DMS79 (cell line): Measurements from ENCODE around the gene CCL19.
A peak's percentile ranks its signal among the peaks of the same experiment; 100 is the strongest.
"Not testable (repeated sequence)": the region's sequence is repeated elsewhere in the genome, so short reads cannot be mapped to it uniquely, and the experiment has no call there.

ENCODE experiments used
- DNase-seq: peaks from one replicate; lab custom pipeline; 2025; lab: John Stamatoyannopoulos, UW

Gene CCL19

DNA sequence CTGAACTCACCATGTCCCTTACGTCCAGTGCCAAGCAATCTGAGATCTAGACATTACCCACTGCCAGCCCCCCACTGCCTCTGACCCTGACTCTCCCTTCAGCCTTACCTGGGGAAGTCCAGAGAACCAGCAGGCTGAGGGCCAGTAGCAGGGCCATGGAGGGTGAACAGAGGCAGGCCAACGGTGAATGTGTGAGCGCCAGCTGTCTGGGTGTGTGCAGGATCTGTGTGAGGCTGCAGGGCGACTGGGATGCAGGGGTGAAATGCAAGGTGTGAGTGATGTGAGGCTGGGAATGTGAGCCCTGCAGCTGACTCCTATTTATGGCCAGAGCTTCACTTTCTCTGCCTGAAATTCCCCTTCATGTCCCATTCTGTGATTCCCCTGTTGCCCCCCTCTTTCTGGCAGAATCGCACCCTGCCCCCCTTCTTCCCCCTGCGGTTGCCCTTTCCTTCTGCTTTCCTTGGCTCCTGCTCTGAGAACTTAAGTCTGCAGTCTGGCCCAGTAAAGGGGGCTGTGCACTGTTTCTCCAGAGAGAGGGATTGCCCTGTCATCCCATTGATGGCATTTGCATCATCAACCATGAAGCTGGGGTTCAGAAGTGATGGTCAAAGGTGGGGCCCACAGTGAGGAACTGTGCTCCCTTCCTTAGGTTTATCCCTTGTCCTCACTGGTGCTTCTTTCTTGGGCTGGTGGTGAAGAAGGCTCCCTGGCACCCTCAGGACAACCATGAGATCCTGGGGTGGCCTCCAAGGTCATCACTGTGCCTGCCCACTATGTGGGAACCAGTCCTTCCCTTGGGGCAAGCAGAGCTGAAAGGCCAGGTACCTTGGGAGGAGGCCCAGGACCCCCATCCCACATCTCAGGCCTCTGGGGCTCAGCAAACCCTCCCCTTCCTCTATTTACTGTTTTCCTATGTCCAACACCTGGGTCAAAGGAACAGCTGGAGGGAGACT lies at the start of gene CCL19:
CCL19 (minus strand) TSS at position 294 of the 953 bp plus-strand sequence; CDS start at position 157, 137 bp downstream.
- DNase-seq, result no peak

DNA sequence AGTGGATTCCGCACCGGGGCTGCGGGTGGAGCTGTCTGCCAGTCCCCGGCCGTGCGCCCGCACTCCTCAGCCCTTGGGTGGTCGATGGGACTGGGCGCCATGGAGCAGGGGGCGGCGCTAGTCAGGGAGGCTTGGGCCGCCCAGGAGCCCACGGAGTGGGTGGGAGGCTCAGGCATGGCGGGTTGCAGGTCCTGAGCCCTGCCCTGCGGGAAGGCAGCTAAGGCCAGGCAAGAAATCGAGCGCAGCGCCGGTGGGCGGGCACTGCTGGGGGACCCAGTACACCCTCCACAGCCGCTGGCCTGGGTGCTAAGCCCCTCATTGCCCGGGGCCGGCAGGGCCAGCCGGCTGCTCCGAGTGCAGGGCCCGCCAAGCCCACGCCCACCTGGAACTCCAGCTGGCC lies 49.1 kb upstream of the CCL19 start:
- DNase-seq, result not testable (repeated sequence)

DNA sequence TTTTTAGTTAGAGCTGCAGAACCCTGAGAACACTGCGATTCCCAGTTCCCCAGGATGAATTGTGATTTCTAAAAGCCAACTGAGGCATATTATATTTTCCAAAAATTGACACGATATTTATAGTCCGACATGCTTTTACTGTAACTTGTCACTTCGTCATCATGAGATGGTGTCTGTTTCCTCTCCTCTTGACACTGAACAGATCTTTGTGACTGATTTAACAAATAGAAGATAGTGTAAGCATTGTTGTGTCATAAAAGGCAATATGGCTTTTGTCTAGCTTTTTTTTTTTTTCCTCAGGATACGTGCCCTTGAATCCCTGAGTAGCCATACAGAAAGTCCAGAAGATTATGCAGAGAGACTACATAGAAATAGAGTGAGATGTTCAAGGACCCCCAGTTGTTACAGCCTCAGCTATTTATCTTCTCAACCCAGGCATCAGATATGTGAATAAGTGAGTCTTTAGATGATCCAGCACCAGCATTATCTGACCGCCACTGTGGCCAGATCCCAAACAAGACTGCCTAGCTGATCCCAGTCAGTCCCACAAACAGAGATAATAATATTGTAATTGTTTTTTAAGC lies 46.7 kb upstream of the CCL19 start:
- no peak for DNase-seq

DNA sequence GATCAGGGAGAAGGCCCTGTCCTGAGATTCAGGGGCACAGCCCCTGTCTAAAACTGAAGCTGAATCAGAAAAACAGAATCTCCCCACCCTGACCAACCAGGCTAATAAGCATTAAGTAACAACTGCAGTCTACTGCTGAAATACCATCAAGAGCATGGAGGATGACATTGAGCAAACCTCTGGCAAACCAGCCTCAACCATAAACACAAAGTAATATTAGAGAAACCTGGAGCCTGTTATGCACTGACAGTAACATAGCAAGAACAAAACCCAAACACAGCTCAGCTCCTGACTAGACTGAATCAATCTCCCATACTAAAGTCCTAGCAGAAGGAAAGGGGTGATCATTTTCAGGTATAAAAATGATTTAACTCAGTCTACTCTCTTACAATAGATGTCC lies 43.6 kb upstream of the CCL19 start:
- no peak for DNase-seq

DNA sequence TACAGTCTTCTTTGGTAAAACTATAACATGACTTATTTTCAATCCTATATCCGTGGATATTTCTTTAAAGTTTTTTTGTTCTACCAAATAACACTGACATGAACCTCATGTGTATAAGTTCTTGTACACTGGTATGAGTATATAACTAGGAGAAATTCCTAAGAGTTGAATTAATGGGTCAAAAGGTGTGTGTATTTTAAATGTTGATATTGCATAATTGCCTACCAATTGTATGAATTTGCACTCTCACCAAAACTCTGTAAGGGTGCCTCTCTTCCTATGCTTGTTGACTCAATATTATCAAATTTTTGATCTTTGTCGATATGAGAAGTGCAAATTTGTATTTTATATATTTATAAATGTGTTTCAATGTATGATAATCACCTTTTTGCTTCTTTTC lies 41.8 kb upstream of the CCL19 start:
- no peak for DNase-seq

DNA sequence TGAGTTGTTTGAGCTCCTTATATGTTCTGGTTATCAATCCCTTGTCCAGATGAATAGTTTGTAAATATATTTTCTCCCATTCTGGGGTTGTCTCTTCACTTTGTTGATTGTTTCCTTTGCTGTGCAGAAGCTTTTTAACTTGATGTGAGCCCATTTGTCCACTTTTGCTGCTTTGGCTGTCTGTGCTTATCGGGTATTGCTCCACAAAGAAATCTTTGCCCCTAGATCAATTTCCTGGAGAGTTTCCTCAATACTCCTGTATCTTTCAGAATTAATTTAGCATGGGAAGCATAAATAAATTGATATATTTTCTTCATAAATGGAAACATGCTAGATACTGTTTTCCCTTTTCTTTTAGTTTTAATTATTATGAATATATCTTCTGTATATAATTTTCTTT lies 41.4 kb upstream of the CCL19 start:
- DNase-seq, result no peak

DNA sequence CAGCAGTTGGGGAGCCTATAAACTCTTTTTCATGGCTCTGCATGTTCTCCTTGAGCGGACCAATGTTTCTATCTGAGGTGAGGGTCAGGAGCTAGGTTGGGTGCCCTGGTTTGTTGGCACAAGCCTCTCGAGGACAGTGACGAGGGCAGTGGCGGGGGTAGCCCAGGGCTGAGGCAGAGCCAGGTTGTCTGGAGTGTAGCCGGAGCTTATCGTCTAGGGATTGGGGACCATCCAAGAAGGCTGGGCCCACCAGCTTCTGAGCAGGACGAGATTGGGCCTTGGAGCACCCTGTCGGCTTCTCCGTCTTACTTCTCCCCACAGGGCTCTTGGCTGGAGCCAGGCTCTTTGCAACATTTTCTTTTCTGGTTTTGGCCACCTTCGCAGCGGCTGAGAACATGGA lies 32.1 kb upstream of the CCL19 start:
- DNase-seq, result no peak

DNA sequence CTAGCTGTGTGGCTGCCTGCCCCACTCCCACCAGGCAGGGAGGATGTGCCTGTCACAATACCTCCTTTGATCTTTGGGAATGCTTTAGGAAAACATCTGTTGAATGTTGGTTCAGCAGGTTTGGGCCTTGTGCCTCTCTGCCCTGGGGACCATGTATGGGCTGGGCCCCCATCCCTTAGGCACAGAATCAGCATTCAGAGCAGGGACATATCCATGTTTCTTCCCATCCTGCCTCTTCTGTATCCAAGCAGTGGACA lies 28.6 kb upstream of the CCL19 start:
- DNase-seq, result not testable (repeated sequence)

DNA sequence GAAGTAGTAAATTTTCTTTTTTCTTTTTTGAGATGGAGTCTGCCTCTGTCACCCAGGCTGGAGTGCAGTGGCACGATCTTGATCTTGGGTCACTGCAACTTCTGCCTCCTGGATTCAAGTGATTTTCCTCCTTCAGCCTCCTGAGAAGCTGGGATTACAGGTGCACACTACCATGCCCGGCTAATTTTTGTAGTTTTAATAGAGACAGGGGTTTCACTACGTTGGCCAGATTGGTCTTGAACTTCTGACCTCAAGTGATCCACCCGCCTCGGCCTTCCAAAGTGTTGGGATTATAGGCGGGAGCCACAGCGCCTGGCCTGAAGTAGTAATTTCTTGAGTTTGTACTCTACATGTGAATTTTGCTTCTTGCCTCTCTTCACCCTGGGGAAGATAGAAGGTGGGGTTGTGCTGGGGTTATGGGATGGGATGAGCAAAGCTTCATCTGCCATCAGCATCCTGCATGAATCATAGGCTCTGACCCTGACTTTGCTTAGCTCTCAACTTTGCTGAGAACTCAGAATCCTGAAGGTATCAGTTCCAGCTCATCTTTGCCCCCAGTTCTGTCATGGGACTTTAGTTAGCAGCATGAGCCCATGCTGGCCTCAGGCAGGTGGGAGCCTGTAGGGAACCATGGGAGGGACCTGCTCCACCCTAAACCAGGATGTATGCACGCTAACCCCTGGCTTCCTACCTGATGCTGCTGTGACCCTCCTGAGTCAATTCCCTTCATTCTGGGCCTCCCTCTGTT lies 28.1 kb upstream of the CCL19 start:
- DNase-seq, result no peak

DNA sequence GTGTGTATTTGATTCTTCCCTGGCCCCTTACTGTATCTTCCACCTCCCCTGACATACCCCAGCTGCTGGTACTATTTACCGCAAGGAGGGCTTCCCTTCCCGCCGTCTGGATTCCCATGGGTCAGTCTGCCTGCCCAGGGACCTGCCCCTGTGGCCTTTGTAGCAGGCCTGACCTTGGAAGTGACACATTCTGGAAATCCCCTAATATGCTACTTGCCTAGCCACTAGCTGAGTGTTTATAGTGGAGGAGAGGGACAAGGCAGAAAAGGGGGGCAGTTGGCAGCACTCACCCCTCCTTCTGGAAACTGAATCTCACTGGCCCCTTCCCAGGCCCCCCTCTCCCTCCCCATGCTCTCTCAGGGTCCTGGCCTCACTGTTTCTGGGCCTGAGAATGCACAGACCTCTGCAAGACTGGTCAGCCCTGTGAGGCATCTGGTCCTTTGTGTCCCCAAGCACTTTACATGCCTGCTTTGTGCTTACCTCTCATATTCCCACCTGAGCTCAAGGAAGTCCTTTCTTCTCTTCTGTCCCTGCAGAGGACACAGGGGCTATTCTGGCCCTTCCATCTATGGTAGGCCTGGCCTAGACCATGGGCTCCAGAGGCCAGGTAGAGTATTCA lies 27.0 kb upstream of the CCL19 start:
- DNase-seq, result no peak

DNA sequence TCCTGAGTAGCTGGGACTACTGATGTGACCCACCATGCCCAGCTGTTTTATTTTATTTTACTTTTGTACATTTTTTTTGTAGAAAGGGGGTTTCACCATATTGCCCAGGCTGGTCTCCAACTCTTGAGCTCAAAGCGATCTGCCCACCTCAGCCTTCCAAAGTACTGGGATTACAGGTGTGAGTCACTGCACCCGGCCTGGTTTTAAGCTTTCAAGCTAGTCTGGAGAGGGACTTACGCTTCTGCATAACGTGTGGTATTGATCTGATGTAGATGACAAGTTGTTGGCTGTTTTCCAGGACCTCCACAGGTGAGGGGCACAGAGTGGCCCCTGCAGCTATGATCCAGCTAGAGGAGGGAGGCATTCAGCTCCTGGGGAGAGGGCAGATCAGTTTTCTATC lies 25.6 kb upstream of the CCL19 start:
- DNase-seq, result no peak

DNA sequence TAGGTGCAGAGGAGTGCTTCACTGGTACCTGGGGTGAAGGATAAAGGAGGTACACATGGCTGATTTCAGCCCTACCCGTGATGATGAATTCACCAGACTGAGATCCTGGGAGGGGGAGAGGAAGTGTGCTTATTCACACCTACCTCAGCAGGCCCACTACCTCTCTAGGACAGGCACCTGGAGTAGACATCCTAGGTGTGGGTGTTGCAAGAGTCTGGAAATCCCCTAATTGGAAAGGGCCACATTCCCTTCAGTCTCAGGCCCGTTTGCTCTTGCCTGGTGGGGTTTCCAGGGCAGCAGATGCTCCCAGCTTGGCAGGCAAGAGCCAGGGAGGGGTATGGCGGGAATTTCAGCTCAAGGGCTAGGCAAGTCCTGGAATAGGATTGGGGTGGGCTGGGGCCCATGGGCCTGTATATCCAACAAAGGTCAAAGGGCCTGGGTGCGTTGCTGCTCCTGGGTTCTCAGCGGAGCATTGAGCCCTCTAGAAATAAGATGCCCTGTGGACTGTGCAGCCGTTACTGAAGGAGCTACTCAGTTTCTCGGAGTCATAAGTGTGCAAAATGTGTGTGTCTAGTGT lies 24.7 kb upstream of the CCL19 start:
- DNase-seq, result no peak

DNA sequence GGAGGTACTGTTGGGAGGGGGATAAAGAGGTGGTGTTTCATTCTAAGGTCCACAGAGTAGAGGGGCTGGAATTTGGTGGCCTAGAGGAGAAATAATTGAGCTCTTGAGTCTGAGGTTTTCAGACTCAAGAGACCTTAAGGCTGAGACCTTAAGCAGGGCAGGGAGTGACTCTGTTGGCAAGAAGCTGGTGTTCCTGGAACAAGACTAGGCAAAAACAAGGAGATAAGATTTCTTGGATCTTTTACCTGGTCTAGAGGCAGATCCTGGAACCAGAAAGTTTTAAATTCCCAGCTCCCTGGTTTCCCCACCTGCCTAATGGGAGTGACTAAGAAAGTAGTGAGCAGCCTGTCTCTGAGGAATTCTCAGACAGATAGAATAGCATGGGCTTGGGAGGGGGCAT lies 22.9 kb upstream of the CCL19 start:
- DNase-seq, result no peak

DNA sequence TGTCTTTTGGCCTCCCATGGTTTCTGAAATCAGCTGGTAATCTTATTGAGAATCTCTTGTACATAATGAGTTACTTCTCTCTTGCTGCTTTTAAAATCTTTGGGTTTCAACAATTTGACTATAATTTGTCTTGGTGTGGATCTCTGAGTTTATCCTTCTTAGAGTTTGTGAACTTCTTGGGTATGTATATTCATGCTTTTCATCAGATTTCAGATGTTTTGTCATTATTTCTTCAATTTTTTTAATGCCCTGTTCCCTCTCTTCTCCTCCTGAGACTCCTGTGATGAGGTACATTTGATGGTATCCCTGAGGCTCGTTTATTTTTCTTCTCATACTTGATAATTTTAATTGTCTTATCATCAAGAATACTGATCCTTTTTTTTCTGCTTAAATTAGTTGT lies 21.1 kb upstream of the CCL19 start:
- no peak for DNase-seq

DNA sequence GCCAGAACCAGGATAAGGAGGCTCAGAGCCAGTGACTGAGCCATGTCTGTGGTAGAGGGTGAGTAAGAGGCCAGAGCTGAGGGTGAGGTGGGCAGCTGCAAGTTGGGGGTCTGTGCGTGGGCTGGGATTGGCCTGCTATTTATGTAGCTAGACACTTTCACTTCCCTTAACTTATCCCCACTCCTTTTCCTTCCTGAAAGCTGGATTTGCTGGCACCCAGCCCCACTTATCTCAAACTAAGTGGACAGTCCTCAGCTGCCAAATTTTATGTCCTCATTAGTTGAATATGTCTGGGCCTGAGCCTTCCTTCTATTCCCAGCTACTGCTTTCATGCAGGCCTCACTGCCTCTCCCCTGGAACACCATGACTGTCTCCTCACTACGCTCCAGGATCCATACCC lies 18.9 kb upstream of the CCL19 start, which contains the start of gene CCL21:
CCL21 (minus strand) TSS at position 114 of the 400 bp plus-strand sequence; CDS start at position 44, 70 bp downstream.
- DNase-seq, result no peak

DNA sequence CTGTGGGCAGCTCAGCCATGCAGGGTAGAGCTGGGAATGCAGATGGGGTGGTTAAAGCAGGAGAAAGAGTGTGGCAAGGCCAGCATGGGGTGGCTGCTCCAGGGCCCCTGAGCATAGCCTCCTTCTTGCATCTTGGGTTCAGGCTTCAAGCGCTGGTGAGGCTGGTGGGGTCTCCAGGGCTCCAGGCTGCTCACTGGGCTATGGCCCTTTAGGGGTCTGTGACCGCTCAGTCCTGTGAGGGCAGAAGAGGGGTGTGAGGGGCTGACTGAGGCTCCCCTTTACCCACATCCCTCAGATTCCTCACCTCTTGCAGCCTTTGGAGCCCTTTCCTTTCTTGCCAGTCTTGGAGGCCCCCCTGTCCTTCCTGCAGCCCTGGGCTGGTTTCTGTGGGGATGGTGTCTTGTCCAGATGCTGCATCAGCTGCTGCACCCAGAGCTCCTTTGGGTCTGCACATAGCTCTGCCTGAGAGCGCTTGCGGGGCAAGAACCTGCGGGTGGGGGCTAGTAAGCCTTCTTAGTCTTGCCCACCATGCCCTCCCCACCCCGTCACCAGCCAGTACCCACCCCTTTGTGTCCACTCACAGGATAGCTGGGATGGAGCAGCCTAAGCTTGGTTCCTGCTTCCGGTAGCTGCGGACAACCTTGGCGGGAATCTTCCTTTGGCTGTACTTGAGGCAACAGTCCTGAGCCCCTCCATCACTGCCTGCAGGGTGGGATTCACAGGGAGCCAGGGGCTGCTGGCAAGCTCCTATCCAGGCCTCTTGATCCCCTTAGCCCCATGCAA lies 18.3 kb upstream of the CCL19 start:
- no peak for DNase-seq

DNA sequence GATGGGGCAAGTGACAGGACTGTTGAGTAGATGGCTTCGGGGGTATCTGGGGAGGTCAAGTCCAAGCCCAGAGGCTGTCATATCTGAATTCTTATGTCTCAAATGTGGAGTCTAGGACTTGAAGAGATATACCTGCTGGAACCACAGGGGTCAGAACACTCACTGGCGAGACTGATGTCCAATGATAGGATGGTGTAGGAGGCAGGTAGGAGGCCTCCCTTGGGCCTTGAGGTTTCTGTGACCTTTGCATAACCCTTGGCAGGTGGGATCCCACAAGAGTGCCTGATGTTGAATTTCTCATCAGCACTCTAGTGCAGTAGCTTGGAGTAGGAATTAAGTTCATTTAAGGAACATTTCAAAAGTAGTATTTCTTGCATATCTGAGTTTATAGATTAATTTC lies 16.1 kb upstream of the CCL19 start:
- DNase-seq, result no peak

DNA sequence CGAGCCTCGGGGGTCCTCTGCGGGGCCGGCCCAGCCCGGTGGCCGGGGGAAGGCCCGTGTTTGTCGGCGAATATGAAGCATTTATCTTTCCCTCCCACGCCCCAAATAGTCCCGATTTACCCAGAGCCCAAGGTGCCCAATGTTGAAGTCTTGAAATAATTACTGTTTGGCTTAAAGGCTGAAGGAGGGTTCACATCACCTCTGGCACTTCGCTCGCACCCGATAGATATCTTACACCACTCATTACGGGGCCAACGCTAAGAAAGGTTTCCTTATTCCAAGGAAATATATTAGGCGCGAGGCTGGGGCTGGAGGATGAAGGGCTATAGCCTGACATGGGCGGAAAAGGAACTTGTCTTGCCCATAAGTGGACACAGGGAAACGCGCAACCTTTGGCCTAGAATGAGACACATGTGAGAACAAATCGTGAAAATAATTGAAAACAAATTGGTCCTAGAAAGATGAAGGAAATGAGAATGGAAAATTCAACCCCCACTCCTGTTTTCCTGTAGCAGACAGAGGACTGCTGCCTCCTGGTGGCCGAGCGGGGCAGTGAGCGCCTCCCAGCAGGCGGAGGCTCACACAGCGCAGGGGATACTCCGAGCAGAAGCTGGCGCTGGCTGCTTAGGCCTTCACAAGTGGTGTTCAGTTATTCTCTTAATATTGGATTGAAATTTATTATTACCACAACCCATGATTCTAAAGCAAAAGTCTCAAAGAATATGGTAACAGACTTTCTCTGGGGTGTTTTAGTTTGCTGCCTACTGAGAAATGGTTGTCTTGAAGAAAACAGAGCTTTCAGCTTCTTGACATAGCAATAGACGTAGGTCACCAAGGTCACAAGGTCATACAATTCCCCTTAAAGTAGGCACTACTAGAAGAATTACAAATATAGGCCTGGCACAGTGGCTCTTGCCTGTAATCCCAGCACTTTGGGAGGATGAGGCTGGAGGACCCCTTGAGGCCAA lies 11.0 kb upstream of the CCL19 start:
- DNase-seq, result peak; percentile 61

DNA sequence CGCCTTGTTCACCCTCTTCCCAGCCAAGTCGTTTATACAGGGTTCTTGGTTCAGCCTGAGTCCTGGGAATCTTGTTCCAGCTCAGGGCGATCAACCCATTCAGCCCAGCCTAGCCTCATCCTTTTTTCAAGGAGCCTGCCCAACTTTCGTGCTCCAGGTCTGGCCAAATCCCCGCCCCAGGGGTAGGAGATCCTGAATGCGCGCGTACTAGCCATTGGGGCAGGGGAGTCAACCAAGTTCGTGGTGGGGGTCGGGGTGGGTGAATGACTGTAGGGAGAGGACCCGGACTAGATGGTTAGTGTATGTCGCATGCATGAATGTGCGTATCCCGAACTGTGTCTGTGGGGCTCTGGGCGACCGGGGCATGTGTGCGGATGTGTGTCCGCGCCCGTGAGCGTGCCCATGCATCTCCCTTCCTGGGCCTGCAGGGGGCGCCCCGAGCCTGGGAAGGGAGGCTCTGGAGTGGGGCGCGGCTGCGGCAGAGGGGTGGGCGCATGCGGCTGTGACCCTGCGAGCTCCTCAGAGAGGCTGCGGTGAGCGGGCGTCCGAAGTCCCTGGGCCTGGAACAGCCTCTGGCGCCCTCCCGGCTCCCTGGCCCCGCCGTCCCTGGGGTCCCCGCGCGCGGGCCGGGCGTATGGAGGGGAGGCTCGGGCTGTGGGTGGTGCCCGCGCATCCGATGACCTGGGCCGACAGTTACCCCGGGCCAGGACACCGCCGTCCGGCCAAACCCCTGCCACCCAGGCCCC lies 10.1 kb upstream of the CCL19 start:
- peak; percentile 49 for DNase-seq
